ENCODE measurements around the gene CCDC196. TPM values are rescaled to one million over a fixed set of nuclear protein-coding genes. Genes with fewer than 3 reads are reported as not detected.

The CCDC196 gene
- total RNA-seq, 1 experiment from 2014 or later, result not detected

DNA sequence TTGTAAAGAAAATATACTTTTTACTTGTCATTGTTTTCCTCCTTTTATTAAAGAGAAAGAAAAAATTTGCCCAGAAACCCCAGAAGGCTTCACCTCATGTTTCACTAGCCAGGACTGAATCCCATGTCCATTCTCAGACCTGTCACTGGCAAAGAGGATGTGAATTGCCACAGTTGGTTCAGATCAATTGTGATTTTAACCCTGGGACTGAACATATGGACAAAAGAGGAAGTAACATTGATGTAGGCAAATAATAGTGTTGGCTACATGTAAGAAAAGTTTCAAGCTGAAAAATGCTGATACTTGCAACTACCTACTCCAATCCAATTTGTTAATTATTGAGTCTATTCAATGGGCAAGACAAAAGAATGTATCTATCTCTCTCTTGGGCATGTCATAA is 8.6 kb upstream of the CCDC196 start:
- Histone ChIP-seq H3K27me3 (ENCODE audit: insufficient read depth, low read length) (no peaks in the 10 kb centered on the region), H3K4me3 (replicated peaks in 1 of 2; ENCODE audit: low read depth in 1 of 2, low read length in 2 of 2) (no peak overlapping the region), H3K36me3 (ENCODE audit: control insufficient read depth in 1 of 2, insufficient read depth in 2 of 2, low read length in 2 of 2) (no peaks in the 10 kb centered on the region), H3K9ac (ENCODE audit: low read length) (no peak overlapping the region), H2AFZ (ENCODE audit: low read depth, low read length, poor library complexity, severe bottlenecking) (no peak overlapping the region), H3K9me3 (ENCODE audit: control insufficient read depth in 1 of 2, insufficient read depth in 1 of 2, low read depth in 1 of 2, low read length in 2 of 2) (no peaks in the 10 kb centered on the region), H3K9me2 (ENCODE audit: insufficient read depth) (no peaks in the 10 kb centered on the region), H3K4me2 (ENCODE audit: low read length) (no peak overlapping the region), H3K4me1 (ENCODE audit: control insufficient read depth in 1 of 2, insufficient read depth in 2 of 2, low read length in 2 of 2) (no peaks in the 10 kb centered on the region), H3K79me2 (ENCODE audit: insufficient read depth, low read length) (no peaks in the 10 kb centered on the region), H3K27ac (ENCODE audit: low read depth, low read length) (no peak overlapping the region), H4K20me1 (ENCODE audit: insufficient read depth) (no peaks in the 10 kb centered on the region)
- CTCF ChIA-PET, result no interaction called here
- DNase-seq (ENCODE audit: low read depth, low spot score) (no peak), ATAC-seq (no peak)
- TF ChIP-seq EGR1 (IDR thresholded peaks at IDR 0.05; ENCODE audit: low read depth) (no peak), POLR2A (IDR thresholded peaks at IDR 0.05; ENCODE audit: borderline replicate concordance, extremely low read depth, insufficient read depth, insufficient read length) (no peak)
- TF ChIP-seq, protein P1, sequence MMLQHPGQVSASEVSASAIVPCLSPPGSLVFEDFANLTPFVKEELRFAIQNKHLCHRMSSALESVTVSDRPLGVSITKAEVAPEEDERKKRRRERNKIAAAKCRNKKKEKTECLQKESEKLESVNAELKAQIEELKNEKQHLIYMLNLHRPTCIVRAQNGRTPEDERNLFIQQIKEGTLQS (IDR thresholded peaks at IDR 0.05), result no peak
- POLR2A ChIA-PET, result no interaction called here
- intact Hi-C loops (cut with micrococcal nuclease), result no loop called here
- no TSS peak for BruUV-seq (replicated peaks)
- RAD21 ChIA-PET (ENCODE audit: low non-redundant PET in 1 of 2, low total read pairs in 2 of 2, uncharacterized antibody in 2 of 2, unreplicated experiment in 2 of 2), result no interaction called here

DNA sequence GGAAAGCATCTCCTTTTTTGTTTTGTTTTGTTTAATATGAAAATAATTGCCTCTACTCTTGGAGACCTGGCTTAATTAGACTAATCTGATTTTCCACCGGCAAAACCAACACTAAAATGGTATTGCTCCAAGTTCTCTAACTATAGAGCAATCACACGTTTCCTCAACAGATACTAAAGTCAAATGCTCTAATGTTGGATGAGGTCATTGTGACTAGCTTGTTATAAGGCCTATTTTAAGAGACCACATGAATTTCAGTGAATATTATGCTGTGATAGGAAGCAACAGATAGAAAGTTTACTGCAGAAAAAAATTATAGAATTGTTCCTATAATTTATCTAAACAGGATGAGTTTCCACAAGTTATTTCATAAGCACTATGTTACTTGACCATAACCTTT is 3.3 kb upstream of the CCDC196 start:
- ATAC-seq, result no peak
- ChIA-PET POLR2A (no interaction called here), RAD21 (ENCODE audit: low non-redundant PET in 1 of 2, low total read pairs in 2 of 2, uncharacterized antibody in 2 of 2, unreplicated experiment in 2 of 2) (no interaction called here)

More for the DNA sequence above, 3.3 kb upstream of the CCDC196 start:
- Histone ChIP-seq H3K27ac (ENCODE audit: low read depth, low read length) (no peak overlapping the region), H3K4me1 (ENCODE audit: control insufficient read depth in 1 of 2, insufficient read depth in 2 of 2, low read length in 2 of 2) (no peaks in the 10 kb centered on the region), H3K9ac (ENCODE audit: low read length) (no peak overlapping the region), H3K4me2 (ENCODE audit: low read length) (no peak overlapping the region), H2AFZ (ENCODE audit: low read depth, low read length, poor library complexity, severe bottlenecking) (no peak overlapping the region), H3K4me3 (replicated peaks in 1 of 2; ENCODE audit: low read depth in 1 of 2, low read length in 2 of 2) (no peak overlapping the region), H3K79me2 (ENCODE audit: insufficient read depth, low read length) (no peaks in the 10 kb centered on the region), H4K20me1 (ENCODE audit: insufficient read depth) (no peaks in the 10 kb centered on the region), H3K27me3 (ENCODE audit: insufficient read depth, low read length) (no peaks in the 10 kb centered on the region), H3K9me3 (ENCODE audit: control insufficient read depth in 1 of 2, insufficient read depth in 1 of 2, low read depth in 1 of 2, low read length in 2 of 2) (no peaks in the 10 kb centered on the region), H3K36me3 (ENCODE audit: control insufficient read depth in 1 of 2, insufficient read depth in 2 of 2, low read length in 2 of 2) (no peaks in the 10 kb centered on the region), H3K9me2 (ENCODE audit: insufficient read depth) (no peaks in the 10 kb centered on the region)
- CTCF ChIA-PET, result interaction anchor here (1.6 kb wide), 1 partner anchor 12 kb away, joined by 4 read pairs; no protein-coding TSS in a partner anchor
- no TSS peak for BruUV-seq (replicated peaks)
- no peak for DNase-seq (ENCODE audit: low read depth, low spot score)
- intact Hi-C loops (cut with micrococcal nuclease), result no loop called here
- TF ChIP-seq EGR1 (IDR thresholded peaks at IDR 0.05; ENCODE audit: low read depth) (no peak), SP1 (IDR thresholded peaks at IDR 0.05; ENCODE audit: low read depth) (no peak), JUND (IDR thresholded peaks at IDR 0.05) (no peak), SRF (IDR thresholded peaks at IDR 0.05; ENCODE audit: low read depth) (no peak), SIN3A (IDR thresholded peaks at IDR 0.05; ENCODE audit: low read depth) (no peak), ZFX (IDR thresholded peaks at IDR 0.05) (no peak), ZNF274 (IDR thresholded peaks at IDR 0.05; ENCODE audit: low read depth, low read length) (no peak), CBX3 (IDR thresholded peaks at IDR 0.05; ENCODE audit: low read depth) (no peak), FOSL1 (IDR thresholded peaks at IDR 0.05; ENCODE audit: low read depth) (no peak), ELF1 (IDR thresholded peaks at IDR 0.05; ENCODE audit: borderline replicate concordance, low read depth) (no peak), POLR2A (IDR thresholded peaks at IDR 0.05; ENCODE audit: borderline replicate concordance, extremely low read depth, insufficient read depth, insufficient read length) (no peak)
- TF ChIP-seq, protein P1 (IDR thresholded peaks at IDR 0.05), result no peak
- TF ChIP-seq, protein P2, sequence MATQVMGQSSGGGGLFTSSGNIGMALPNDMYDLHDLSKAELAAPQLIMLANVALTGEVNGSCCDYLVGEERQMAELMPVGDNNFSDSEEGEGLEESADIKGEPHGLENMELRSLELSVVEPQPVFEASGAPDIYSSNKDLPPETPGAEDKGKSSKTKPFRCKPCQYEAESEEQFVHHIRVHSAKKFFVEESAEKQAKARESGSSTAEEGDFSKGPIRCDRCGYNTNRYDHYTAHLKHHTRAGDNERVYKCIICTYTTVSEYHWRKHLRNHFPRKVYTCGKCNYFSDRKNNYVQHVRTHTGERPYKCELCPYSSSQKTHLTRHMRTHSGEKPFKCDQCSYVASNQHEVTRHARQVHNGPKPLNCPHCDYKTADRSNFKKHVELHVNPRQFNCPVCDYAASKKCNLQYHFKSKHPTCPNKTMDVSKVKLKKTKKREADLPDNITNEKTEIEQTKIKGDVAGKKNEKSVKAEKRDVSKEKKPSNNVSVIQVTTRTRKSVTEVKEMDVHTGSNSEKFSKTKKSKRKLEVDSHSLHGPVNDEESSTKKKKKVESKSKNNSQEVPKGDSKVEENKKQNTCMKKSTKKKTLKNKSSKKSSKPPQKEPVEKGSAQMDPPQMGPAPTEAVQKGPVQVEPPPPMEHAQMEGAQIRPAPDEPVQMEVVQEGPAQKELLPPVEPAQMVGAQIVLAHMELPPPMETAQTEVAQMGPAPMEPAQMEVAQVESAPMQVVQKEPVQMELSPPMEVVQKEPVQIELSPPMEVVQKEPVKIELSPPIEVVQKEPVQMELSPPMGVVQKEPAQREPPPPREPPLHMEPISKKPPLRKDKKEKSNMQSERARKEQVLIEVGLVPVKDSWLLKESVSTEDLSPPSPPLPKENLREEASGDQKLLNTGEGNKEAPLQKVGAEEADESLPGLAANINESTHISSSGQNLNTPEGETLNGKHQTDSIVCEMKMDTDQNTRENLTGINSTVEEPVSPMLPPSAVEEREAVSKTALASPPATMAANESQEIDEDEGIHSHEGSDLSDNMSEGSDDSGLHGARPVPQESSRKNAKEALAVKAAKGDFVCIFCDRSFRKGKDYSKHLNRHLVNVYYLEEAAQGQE (IDR thresholded peaks at IDR 0.05; ENCODE audit: low read depth), result no peak
- TF ChIP-seq, protein P3, sequence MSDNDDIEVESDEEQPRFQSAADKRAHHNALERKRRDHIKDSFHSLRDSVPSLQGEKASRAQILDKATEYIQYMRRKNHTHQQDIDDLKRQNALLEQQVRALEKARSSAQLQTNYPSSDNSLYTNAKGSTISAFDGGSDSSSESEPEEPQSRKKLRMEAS (IDR thresholded peaks at IDR 0.05), result no peak

All from HCT116 (cell line).